Activated CD8-positive, alpha-beta memory T cell treated with anti-CD3 and anti-CD28 coated beads for 48 hours (primary cell): ENCODE data around the gene PEX14.
"Not testable (repeated sequence)": the region's sequence is repeated elsewhere in the genome, so short reads cannot be mapped to it uniquely, and the experiment has no call there.

Source experiments
- DNase-seq, 3 experiments: peaks; one replicate each; pipeline ENCODE4 v3.0.0-alpha.2; 2020; ENCODE audit warnings: low read depth in 2 of 3, low spot score in 2 of 3

PEX14 gene

GRCh38 chr1:10450156-10450814, 24.5 kb upstream of the PEX14 start:
- DNase-seq, result no peak

DNA sequence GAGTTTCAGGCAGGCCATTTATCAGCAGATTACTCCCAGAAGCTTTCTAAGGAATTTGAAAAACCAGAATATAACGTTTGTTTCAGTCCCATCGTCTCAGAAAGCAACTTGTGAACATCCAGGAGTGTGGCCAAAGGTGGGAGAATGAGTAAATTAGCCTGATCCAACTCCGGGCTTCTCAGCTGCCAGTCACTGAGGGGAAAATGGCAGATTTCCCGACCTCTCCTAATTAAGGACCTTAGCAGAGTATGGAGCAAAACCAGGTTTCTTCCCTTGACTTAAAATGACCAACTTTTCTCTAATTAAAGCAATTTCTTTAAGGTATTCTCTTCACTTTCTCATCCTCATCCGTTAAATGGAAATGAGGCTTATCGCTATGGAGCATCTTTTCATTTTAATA, 23.9 kb upstream of the PEX14 start:
- no peak for DNase-seq

DNA sequence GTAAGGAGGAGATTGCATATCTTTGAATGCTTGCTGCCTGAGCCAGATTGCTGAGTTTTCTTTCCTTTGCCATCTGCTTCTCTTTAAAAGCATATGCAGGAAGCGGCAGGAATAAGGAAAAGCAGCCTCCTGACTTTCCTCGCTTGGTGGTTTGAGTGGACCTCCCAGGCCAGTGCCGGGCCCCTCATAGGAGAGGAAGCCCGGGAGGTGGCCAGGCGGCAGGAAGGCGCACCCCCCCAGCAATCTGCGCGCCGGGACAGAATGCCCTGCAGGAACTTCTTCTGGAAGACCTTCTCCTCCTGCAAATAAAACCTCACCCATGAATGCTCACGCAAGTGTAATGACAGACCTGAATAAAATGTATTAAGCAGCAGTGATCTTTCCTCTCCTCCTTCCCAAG, 23.5 kb upstream of the PEX14 start:
- no peak for DNase-seq

DNA sequence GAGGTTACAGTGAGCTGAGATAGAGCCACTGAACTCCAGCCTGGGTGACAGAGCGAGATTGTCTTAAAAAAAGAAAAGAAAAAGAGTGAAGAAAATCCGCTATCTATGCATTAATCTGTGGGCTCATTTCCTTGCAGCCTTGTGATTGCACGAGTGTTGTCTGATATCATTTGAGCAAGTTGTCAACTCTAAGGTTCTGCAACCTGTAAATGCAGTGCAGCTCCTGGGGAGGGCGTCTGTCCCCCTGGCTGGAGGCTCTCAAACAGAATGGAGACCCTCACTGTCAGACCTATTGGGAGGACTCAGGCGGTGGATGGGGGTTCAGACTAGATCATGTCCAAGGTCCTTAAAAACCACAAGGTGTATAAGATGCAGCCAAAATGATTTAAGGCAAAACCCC, 18.7 kb upstream of the PEX14 start:
- no peak for DNase-seq

- no peak for DNase-seq
Observed at GRCh38 chr1:10456661-10457060, 18.1 kb upstream of the PEX14 start.

DNA sequence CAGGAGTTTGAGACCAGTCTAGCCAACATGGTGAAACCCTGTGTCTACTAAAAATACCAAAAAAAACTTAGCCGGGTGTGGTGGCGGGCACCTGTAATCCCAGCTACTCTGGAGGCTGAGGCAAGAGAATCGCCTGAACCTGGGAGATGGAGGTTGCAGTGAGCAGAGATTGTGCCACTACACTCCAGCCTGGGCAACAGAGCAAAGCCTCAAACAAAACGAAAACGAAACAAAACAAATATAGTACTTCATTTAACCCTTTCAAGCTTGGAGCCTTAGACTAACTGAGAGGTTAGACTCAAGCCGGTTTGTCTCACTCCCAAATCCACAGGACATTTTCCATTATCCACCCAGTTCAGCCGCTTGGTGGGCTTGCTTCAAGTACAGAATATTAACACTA, 17.3 kb upstream of the PEX14 start:
- not testable (repeated sequence) for DNase-seq

- DNase-seq, result no peak
Observed at GRCh38 chr1:10457875-10458274, 16.9 kb upstream of the PEX14 start.

DNA sequence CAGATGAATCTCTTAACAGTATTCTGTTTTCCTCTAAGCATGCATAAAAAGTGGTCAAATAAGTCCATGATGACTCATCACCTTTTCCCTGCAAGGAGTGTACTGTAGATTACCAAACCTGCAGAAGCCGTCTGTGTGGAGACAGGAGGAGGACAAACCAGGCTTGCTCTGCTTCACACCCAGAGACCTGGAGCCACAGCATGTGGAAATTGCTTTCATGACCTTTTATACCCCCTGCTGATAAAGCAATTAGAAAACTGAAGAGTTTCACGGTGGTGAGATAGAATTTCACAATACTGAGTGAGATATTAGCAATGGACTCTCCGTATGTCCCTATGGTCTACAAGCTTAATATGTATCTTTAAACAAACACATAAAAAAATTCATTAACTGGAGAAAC, 15.6 kb upstream of the PEX14 start:
- no peak for DNase-seq

GRCh38 chr1:10467078-10467477, 7.7 kb upstream of the PEX14 start:
- no peak for DNase-seq

DNA sequence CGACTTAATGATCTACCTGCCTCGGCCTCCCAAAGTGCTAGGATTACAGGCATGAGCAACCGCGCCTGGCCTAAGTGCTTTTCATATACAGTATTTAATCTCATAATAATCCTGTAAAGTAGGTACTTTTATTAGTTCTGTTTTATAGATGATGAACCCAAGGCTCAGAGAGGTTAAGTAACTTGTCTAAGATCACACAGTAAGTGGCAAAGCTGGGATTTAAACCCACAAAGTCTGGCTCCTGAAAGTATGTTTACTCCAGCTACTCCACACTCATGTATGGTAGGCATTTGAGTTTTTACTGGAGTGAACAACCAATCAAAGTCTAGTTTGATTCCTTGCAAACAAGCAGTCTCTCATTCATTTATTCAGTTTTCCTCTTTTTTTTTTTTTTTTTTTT, 4.7 kb upstream of the PEX14 start:
- no peak for DNase-seq

- no peak for DNase-seq
Observed at GRCh38 chr1:10471411-10472219, 3.1 kb upstream of the PEX14 start.

- peak; percentile 81 to 87 (median 83) for DNase-seq
Observed at GRCh38 chr1:10472220-10473144, 2.3 kb upstream of the PEX14 start, which contains the start of gene DFFA. TSS of gene DFFA (minus strand) at chr1:10472529. CDS start at chr1:10472458, 71 bp downstream.

DNA sequence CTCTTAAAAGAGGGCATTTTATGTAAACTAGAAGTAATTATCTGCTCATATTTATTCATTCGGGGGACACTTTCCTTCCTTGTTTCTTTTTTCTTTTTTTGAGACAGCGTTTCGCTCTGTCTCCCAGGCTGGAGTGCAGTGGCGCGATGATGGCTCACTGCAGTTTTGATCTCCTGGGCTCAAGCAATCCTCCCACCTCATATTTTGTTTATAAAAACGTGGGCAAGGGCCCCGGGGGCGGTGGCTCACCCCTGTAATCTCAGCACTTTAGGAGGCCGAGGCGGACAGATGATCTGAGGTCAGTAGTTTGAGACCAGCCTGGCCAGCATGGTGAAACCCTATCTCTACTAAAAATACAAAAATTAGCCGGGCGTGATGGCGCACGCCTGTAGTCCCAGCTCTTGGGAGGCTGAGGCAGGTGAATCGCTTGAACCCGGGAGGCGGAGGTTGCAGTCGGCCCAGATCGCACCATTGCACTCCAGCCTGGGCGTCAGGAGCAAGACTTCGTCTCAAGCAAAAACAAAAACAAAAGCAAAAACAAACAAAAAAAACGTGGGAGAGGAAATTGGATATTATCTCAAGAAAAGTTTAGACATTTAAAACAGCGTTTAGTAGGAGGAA, 1.5 kb upstream of the PEX14 start:
- no peak for DNase-seq

- DNase-seq, result not testable (repeated sequence)
Observed at GRCh38 chr1:10474309-10474612, 489 bp upstream of the PEX14 start.

- DNase-seq, result no peak
Observed at GRCh38 chr1:10475510-10475909, 760 bp downstream of the PEX14 start.

GRCh38 chr1:10479296-10479695, 4.5 kb downstream of the PEX14 start:
- DNase-seq, result no peak

- DNase-seq, result no peak
Observed at GRCh38 chr1:10480614-10481013, 5.9 kb downstream of the PEX14 start.

GRCh38 chr1:10484521-10484920, 9.8 kb downstream of the PEX14 start:
- DNase-seq, result no peak

DNA sequence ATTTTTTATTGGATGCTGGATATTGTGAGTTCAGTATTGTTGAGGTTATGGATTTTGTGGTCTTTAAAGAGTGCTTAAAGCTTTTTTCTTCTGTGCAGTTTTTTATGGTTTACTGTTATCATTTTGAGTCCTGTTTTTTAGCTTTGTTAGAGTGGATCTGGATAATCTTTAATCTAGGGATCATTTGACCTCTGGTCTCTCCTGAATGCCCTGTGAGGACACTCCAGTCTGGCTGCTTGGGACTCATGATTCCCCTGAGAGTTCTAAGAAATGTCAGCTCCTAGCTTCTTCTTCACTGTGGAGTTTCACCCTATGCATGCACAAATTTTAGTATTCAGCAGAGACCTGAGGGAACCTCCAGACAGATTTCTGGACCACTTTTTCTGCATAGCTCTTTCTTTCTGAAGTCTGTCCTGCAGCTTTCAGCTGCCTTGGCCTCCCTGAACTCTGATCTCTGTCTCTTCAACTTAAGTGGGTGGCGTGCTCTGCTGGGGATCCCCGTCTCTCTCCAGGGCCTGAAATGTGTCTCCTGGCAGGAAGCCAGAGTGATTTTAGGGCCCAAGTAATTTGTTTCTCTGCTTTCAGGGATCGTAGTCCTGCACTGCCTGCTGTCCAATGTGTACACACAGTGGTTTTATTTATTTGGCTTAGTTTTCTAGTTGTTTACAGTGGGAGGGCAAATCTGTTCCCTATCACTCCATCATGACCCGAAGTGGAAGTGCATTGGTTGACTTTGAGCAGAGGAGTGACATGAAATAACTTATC, 14.7 kb downstream of the PEX14 start:
- no peak for DNase-seq

DNA sequence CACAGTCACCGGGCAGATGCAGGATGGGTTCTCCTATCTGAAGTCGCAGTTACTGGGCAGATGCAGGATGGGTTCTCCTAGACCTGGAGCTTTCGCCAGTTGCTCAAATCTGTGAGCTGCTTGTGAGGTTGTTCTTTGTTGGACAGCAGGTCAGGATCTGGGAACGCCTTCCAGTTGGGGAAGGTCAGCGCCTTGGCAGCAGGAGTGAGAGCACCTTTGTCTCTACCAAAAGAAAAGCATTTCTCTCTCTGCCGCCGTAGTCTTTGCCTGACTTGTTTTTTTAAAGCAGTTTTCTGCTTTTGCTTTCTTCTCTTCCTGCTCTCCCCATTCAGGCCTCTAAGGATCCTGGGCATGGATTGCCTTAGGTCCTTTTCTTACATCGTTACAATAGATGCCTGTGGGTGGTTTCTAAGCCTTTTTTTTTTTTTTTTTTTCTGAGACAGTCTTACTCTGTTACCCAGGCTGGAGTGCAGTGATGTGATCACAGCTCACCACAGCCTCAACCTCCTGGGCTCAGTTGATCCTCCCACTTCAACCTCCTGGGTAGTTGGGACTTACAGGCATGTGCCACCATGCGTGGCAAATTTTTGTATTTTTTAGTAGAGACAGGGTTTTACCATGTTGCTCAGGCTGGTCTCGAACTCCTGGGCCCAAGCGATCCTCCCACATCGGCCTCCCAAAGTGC, 15.7 kb downstream of the PEX14 start:
- DNase-seq, result no peak
